ENCODE results near the gene PAX2. TPM values are rescaled to one million over a fixed set of nuclear protein-coding genes. Genes with fewer than 3 reads are reported as not detected.

PAX2 gene
- total and polyA plus RNA-seq, 2 of the 13 experiments (the other 11 are each of a cell fraction or from before 2014, with no cell fraction given), result not detected

DNA sequence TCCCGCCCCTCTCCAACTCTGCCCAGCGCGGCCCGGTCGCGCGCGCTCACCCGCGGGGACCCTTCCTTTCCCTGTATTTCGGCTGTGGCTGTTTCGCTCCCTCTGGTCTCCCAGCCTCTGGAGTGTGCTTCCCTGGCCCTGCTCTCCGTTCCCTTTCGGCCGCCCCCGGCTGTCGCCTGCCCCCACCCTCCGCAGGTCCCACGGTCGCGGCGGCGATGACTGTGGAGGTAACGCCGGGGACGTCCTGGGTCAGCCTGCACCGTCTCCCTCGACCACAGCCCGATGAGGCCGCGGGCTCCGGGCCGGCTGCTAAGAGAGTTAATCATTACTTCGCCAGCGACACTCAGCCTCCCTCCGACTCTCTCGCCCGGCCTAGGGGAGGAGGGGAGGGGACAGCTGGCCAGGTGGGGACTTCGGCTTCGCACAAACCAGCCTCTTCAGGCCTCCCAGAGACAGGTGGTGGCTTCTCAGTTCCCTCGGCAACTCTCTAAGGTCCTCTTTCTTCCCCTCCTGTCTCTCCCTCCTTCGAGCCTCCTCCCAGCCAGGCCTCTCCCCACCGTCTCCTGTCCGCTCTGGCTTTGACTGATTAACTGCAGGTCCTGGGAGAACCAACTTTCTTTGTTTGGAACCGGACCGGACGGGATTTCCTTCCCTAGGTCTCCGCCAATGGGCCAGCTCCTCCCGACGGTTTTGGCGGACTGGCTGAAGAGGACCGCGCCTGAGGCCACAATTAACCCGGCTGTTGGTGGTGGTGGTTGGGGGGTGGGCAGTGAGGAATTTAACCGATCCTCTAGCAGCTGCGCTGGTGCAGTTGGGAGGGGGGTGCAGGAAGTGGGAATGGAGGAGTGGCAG lies 5.6 kb upstream of the PAX2 start (continued):
- TF ChIP-seq, protein P1, sequence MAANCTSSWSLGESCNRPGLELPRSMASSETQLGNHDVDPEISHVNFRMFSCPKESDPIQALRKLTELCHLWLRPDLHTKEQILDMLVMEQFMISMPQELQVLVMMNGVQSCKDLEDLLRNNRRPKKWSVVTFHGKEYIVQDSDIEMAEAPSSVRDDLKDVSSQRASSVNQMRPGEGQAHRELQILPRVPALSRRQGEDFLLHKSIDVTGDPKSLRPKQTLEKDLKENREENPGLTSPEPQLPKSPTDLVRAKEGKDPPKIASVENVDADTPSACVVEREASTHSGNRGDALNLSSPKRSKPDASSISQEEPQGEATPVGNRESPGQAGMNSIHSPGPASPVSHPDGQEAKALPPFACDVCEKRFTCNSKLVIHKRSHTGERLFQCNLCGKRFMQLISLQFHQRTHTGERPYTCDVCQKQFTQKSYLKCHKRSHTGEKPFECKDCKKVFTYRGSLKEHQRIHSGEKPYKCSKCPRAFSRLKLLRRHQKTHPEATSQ (CRISPR knock-in tag; IDR thresholded peaks at IDR 0.05; ENCODE audit: borderline replicate concordance), result no peak
- TF ChIP-seq, protein P2, sequence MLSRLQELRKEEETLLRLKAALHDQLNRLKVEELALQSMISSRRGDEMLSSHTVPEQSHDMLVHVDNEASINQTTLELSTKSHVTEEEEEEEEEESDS (CRISPR knock-in tag; IDR thresholded peaks at IDR 0.05; ENCODE audit: borderline replicate concordance), result no peak
- TF ChIP-seq FLYWCH1 (CRISPR knock-in tag; IDR thresholded peaks at IDR 0.05), result no peak
- TF ChIP-seq, protein P3, sequence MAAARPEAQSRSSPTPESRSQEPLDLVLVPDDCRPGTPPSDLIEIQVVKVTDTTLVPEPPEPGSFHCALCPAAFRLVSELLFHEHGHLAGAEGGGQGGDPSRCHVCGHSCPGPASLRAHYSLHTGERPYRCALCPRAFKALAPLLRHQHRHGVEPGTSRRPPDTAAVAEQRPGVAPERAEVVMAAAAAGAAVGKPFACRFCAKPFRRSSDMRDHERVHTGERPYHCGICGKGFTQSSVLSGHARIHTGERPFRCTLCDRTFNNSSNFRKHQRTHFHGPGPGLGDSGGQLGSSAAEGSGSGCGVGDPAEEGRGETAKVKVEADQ (CRISPR knock-in tag; IDR thresholded peaks at IDR 0.05; ENCODE audit: borderline replicate concordance), result no peak
- no peak for TF ChIP-seq ZMYM2 (CRISPR knock-in tag; IDR thresholded peaks at IDR 0.05)
- no peak for TF ChIP-seq MBNL3 (CRISPR knock-in tag; conservative IDR thresholded peaks at IDR 0.05)
- no peak for TF ChIP-seq ZNF605 (CRISPR knock-in tag; IDR thresholded peaks at IDR 0.05)
- TF ChIP-seq ZBTB21 (CRISPR knock-in tag; IDR thresholded peaks at IDR 0.05), result no peak
- no peak for TF ChIP-seq ZNF543 (CRISPR knock-in tag; IDR thresholded peaks at IDR 0.05)
- 0 out of 2 replicates have a peak, but pooled peaks have one; percentile 21 for TF ChIP-seq HDAC2 (CRISPR knock-in tag; IDR thresholded peaks at IDR 0.05)
- TF ChIP-seq, protein P4, sequence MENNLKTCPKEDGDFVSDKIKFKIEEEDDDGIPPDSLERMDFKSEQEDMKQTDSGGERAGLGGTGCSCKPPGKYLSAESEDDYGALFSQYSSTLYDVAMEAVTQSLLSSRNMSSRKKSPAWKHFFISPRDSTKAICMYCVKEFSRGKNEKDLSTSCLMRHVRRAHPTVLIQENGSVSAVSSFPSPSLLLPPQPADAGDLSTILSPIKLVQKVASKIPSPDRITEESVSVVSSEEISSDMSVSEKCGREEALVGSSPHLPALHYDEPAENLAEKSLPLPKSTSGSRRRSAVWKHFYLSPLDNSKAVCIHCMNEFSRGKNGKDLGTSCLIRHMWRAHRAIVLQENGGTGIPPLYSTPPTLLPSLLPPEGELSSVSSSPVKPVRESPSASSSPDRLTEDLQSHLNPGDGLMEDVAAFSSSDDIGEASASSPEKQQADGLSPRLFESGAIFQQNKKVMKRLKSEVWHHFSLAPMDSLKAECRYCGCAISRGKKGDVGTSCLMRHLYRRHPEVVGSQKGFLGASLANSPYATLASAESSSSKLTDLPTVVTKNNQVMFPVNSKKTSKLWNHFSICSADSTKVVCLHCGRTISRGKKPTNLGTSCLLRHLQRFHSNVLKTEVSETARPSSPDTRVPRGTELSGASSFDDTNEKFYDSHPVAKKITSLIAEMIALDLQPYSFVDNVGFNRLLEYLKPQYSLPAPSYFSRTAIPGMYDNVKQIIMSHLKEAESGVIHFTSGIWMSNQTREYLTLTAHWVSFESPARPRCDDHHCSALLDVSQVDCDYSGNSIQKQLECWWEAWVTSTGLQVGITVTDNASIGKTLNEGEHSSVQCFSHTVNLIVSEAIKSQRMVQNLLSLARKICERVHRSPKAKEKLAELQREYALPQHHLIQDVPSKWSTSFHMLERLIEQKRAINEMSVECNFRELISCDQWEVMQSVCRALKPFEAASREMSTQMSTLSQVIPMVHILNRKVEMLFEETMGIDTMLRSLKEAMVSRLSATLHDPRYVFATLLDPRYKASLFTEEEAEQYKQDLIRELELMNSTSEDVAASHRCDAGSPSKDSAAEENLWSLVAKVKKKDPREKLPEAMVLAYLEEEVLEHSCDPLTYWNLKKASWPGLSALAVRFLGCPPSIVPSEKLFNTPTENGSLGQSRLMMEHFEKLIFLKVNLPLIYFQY (CRISPR knock-in tag; IDR thresholded peaks at IDR 0.05; ENCODE audit: borderline replicate concordance), result 0 out of 2 replicates have a peak, but pooled peaks have one; percentile 31
- peak; percentile 29; the same call in 1 of the 2 replicates for TF ChIP-seq ERF (CRISPR knock-in tag; IDR thresholded peaks at IDR 0.05)
- TF ChIP-seq KAT8 (CRISPR knock-in tag; IDR thresholded peaks at IDR 0.05), result no peak
- no peak for TF ChIP-seq EHMT2 (IDR thresholded peaks at IDR 0.05; ENCODE audit: borderline replicate concordance, low read depth, low read length)
- TF ChIP-seq NBN (conservative IDR thresholded peaks at IDR 0.05), result no peak
- no peak for TF ChIP-seq ZNF337 (CRISPR knock-in tag; IDR thresholded peaks at IDR 0.05; ENCODE audit: borderline replicate concordance, low read depth)
- TF ChIP-seq, protein P5, sequence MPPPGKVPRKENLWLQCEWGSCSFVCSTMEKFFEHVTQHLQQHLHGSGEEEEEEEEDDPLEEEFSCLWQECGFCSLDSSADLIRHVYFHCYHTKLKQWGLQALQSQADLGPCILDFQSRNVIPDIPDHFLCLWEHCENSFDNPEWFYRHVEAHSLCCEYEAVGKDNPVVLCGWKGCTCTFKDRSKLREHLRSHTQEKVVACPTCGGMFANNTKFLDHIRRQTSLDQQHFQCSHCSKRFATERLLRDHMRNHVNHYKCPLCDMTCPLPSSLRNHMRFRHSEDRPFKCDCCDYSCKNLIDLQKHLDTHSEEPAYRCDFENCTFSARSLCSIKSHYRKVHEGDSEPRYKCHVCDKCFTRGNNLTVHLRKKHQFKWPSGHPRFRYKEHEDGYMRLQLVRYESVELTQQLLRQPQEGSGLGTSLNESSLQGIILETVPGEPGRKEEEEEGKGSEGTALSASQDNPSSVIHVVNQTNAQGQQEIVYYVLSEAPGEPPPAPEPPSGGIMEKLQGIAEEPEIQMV (CRISPR knock-in tag; IDR thresholded peaks at IDR 0.05; ENCODE audit: low read depth), result no peak
- TF ChIP-seq, protein P6, sequence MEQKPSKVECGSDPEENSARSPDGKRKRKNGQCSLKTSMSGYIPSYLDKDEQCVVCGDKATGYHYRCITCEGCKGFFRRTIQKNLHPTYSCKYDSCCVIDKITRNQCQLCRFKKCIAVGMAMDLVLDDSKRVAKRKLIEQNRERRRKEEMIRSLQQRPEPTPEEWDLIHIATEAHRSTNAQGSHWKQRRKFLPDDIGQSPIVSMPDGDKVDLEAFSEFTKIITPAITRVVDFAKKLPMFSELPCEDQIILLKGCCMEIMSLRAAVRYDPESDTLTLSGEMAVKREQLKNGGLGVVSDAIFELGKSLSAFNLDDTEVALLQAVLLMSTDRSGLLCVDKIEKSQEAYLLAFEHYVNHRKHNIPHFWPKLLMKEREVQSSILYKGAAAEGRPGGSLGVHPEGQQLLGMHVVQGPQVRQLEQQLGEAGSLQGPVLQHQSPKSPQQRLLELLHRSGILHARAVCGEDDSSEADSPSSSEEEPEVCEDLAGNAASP (CRISPR knock-in tag; IDR thresholded peaks at IDR 0.05; ENCODE audit: borderline replicate concordance), result no peak

Data from HepG2 (cell line).